Thyroid gland (tissue), 4 donors: ENCODE measurements around the gene IQCF6. TPM values are rescaled to one million over a fixed set of nuclear protein-coding genes. Genes with fewer than 3 reads are reported as not detected.

ENCODE experiments used
- DNase-seq, 2 donors: peaks; one replicate each; pipeline ENCODE4 v3.0.0-alpha.2; 2019
- H3K27ac ChIP-seq, 3 donors: fragments of 200-600 bp; sonication (generic); 1 replicate in 2 of 3; 2 replicates in 1 of 3; pipeline ENCODE4 v1.5.1; 2016 to 2019; ENCODE audit warnings: mild to moderate bottlenecking in 1 of 3, moderate library complexity in 1 of 3
- H3K27me3 ChIP-seq: fragments of 200-600 bp; sonication (generic); one replicate; pipeline ENCODE4 v1.5.1; 2019
- H3K36me3 ChIP-seq, 2 donors: fragments of 200-600 bp; sonication (generic); one replicate each; pipeline ENCODE4 v1.5.1; 2016 to 2019
- H3K4me1 ChIP-seq, 2 donors: fragments of 200-600 bp; sonication (generic); one replicate each; pipeline ENCODE4 v1.5.1; 2017 to 2019
- H3K4me3 ChIP-seq, 3 donors: fragments of 200-600 bp; sonication (generic); replicated peaks in 1 of 3; 1 replicate in 2 of 3; 2 replicates in 1 of 3; pipeline ENCODE4 v1.5.1; 2016; ENCODE audit warnings: mild to moderate bottlenecking in 1 of 3
- H3K9me3 ChIP-seq: fragments of 200-600 bp; sonication (generic); one replicate; pipeline ENCODE4 v1.5.1; 2017
- POLR2A ChIP-seq, 2 donors: fragments of 450-650 bp; IDR thresholded peaks; one replicate each; pipeline ENCODE4 v1.6.1; 2017; ENCODE audit warnings: antibody characterized with exemption in 2 of 2, mild to moderate bottlenecking in 2 of 2, moderate library complexity in 1 of 2
- WGBS, 2 donors: methylation state at CpG; one replicate each; pipeline ENCODE4 v1.1.5; 2017; 5-methylcytosine and 5-hydroxymethylcytosine counted together
- intact Hi-C: fragments of 100-400 bp; cut with DNase I; formaldehyde crosslinking; loops from one replicate; pipeline ENCODE4 v1.15.1; 2023
- total RNA-seq, 4 donors: library from RNA; depleted of rRNA; stranded (reverse); fragments of >200 nt; gene quantifications; one replicate each; pipeline ENCODE4 v1.2.3, GENCODE V29; 2016
- TF ChIP-seq, protein P1 (sequence below), 6 experiments: fragments of 200-600 bp in 3 of 6; fragments of 450-650 bp in 3 of 6; sonication (generic) in 3 of 6; IDR thresholded peaks; one replicate each; pipeline ENCODE4 v1.5.1; 2016 to 2019; ENCODE audit warnings: antibody characterized with exemption in 6 of 6, mild to moderate bottlenecking in 2 of 6, inconsistent platforms in 1 of 6, moderate library complexity in 1 of 6

Gene IQCF6
- total RNA-seq, 4 donors from 2014 or later, result not detected

DNA sequence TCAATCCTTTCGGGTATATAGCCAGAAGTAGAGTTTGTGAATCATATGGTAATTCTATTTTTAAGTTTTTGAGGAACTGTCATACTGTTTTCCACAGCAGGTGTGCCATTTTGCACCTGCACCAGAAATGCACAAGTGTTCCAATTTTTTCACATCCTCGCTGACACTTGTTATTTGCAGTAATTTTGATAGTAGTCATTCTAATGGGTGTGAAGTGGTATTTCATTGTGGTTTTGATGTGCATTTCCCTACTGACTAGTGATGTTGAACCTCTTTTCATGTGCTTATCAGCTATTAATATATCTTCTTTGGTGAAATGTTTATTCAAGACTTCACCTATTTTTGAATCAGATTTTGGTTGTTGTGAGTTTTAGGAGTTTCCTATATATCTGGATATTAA is 43.1 kb downstream of the IQCF6 start:
- no peak for TF ChIP-seq POLR2A (IDR thresholded peaks at IDR 0.05)
- TF ChIP-seq, protein P1, sequence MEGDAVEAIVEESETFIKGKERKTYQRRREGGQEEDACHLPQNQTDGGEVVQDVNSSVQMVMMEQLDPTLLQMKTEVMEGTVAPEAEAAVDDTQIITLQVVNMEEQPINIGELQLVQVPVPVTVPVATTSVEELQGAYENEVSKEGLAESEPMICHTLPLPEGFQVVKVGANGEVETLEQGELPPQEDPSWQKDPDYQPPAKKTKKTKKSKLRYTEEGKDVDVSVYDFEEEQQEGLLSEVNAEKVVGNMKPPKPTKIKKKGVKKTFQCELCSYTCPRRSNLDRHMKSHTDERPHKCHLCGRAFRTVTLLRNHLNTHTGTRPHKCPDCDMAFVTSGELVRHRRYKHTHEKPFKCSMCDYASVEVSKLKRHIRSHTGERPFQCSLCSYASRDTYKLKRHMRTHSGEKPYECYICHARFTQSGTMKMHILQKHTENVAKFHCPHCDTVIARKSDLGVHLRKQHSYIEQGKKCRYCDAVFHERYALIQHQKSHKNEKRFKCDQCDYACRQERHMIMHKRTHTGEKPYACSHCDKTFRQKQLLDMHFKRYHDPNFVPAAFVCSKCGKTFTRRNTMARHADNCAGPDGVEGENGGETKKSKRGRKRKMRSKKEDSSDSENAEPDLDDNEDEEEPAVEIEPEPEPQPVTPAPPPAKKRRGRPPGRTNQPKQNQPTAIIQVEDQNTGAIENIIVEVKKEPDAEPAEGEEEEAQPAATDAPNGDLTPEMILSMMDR (IDR thresholded peaks at IDR 0.05), result no peak
- WGBS, 2 donors, result 86 to 96% methylated on average over 2 of the region's 2 CpGs
- Histone ChIP-seq H3K27me3 (no peaks in the 10 kb centered on the region), H3K4me1 (no peaks in the 10 kb centered on the region), H3K4me3 (no peak overlapping the region), H3K36me3 (no peaks in the 10 kb centered on the region), H3K27ac (no peak overlapping the region), H3K9me3 (no peaks in the 10 kb centered on the region)
- intact Hi-C loops, result no loop called here
- DNase-seq, result no peak

DNA sequence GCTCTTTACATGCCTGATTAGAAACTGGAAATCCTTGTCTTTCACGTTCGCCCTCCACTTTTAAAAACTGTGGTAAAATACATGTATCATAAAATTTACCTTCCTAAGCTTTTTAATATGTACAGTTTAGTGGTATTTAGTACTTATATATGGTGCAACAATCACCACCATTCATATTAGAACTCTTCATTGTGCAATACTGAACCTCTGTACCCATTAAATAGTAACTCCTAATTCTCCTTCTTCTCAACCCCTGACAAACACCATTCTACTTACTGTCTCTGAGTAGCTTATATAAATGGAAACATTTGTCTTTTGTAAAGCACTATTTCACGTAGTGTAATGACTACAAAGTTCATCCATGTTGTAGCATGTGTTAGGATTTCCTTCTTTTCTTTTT is 44.0 kb downstream of the IQCF6 start:
- TF ChIP-seq POLR2A (IDR thresholded peaks at IDR 0.05), result no peak
- TF ChIP-seq, protein P1 (IDR thresholded peaks at IDR 0.05), result no peak
- intact Hi-C loops, result no loop called here
- DNase-seq, result no peak
- Histone ChIP-seq H3K4me1 (no peaks in the 10 kb centered on the region), H3K4me3 (no peak overlapping the region), H3K27ac (no peak overlapping the region), H3K36me3 (no peaks in the 10 kb centered on the region), H3K27me3 (no peaks in the 10 kb centered on the region), H3K9me3 (no peaks in the 10 kb centered on the region)
- WGBS, 2 donors, result 61 to 62% methylated on average over 3 of the region's 3 CpGs

DNA sequence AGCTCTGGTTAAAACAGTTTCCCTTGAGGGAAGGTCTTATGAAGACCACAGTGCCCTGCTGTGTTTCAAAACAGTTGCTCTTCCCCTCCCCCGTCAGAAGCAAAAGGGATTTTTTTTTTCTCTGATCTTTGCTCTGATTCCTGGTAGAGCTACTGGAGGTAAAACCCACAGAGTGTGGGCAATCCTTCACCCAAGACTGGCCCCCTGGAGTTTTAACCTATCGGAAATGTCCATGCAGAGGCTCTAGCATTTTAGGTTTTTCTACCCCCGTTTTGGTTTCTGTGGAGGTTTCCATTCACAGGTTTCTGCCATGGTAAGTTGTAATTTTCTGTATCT is 44.5 kb downstream of the IQCF6 start:
- H3K9me3 ChIP-seq, result no peaks in the 10 kb centered on the region
- H3K4me3 ChIP-seq, result no peak overlapping the region
- no peaks in the 10 kb centered on the region for H3K27me3 ChIP-seq
- 23 to 27% methylated on average over 3 of the region's 3 CpGs for WGBS, 2 donors
- no peak overlapping the region for H3K27ac ChIP-seq
- no peaks in the 10 kb centered on the region for H3K4me1 ChIP-seq
- no peak for DNase-seq
- no peaks in the 10 kb centered on the region for H3K36me3 ChIP-seq
- TF ChIP-seq POLR2A (IDR thresholded peaks at IDR 0.05), result no peak
- TF ChIP-seq, protein P1 (IDR thresholded peaks at IDR 0.05), result no peak
- intact Hi-C loops, result no loop called here

DNA sequence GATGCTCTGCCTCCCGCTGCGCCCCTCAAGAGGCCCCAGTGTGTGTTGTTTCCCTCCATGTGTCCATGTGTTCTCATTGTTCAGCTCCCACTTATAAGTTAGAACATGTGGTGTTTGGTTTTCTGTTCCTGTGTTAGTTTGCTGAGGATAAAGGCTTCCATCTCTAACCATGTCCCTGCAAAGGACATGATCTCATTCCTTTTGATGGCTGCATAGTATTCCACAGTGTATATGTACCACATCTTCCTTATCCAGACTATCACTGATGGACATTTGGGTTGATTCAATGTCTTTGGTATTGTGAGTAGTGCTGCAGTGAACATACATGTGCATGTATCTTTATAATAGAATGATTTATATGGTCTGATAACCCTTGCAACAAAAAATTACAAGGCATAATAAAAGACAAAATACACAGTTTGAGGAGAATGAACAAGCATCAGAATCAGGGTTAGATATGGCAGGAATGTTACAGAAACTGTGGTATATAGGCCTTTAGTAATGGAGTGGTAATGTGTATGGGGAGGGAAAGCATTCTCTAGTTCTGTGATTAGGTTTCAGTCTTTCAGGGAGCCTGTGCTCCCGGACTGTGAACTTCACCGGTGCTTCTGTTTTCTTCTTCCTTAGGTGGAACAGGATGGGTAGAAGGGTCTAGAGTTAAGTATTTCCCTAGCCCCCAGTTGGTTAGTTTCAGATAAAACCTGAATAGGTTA is 45.0 kb downstream of the IQCF6 start:
- Histone ChIP-seq H3K4me3 (no peak overlapping the region), H3K27ac (no peak overlapping the region), H3K9me3 (no peaks in the 10 kb centered on the region), H3K4me1 (no peaks in the 10 kb centered on the region), H3K36me3 (no peaks in the 10 kb centered on the region), H3K27me3 (no peaks in the 10 kb centered on the region)
- no peak for DNase-seq
- 80 to 87% methylated on average over 4 of the region's 4 CpGs for WGBS, 2 donors
- TF ChIP-seq, protein P1 (IDR thresholded peaks at IDR 0.05), result no peak
- no peak for TF ChIP-seq POLR2A (IDR thresholded peaks at IDR 0.05)
- intact Hi-C loops, result no loop called here

GRCh38 chr3:51729042-51729633 is 49.9 kb downstream of the IQCF6 start:
- H3K27ac ChIP-seq, result no peak overlapping the region
- no peaks in the 10 kb centered on the region for H3K4me1 ChIP-seq
- DNase-seq, result no peak
- intact Hi-C loops, result no loop called here
- H3K36me3 ChIP-seq, result no peaks in the 10 kb centered on the region
- H3K27me3 ChIP-seq, result no peaks in the 10 kb centered on the region
- no peaks in the 10 kb centered on the region for H3K9me3 ChIP-seq
- TF ChIP-seq POLR2A (IDR thresholded peaks at IDR 0.05), result no peak
- TF ChIP-seq, protein P1 (IDR thresholded peaks at IDR 0.05), result no peak
- H3K4me3 ChIP-seq, result no peak overlapping the region
